DMS79 (cell line): ENCODE measurements around the gene CNN3.

Experiments
- DNase-seq: peaks from one replicate; lab custom pipeline; 2025; lab: John Stamatoyannopoulos, UW

CNN3 gene

GRCh38 chr1:94856004-94856403 is 70.9 kb downstream of the CNN3 start:
- no peak for DNase-seq

GRCh38 chr1:94855307-94855700 is 71.6 kb downstream of the CNN3 start:
- peak; percentile 68 for DNase-seq

- DNase-seq, result peak; percentile 74
Observed at GRCh38 chr1:94854458-94855306, 72.2 kb downstream of the CNN3 start.

GRCh38 chr1:94852788-94853187 is 74.1 kb downstream of the CNN3 start:
- DNase-seq, result no peak

GRCh38 chr1:94851571-94851970 is 75.3 kb downstream of the CNN3 start:
- no peak for DNase-seq
